RCC 7860 (cell line): ENCODE data around the gene GAB2.
"Not testable (repeated sequence)": the region's sequence is repeated elsewhere in the genome, so short reads cannot be mapped to it uniquely, and the experiment has no call there.

Experiments used
- DNase-seq: peaks from one replicate; pipeline ENCODE4 v3.0.0-alpha.2; 2015; ENCODE audit warnings: low spot score
- FAIRE-seq: peaks from 2 replicates; lab custom pipeline; 2012; peaks lifted over from hg19 to GRCh38; lab: Jason Lieb, UNC

The GAB2 gene

GRCh38 chr11:78417175-78417887 is at the start of gene GAB2:
Gene GAB2 (minus strand): TSS chr11:78417820. CDS start chr11:78417720, 100 bp downstream.
- DNase-seq (no peak), FAIRE-seq (no peak)

- FAIRE-seq (no peak), DNase-seq (no peak)
These were observed 49.8 kb upstream of the GAB2 start for GRCh38 chr11:78467370-78467769.

- no peak for FAIRE-seq
- no peak for DNase-seq
These were observed 47.7 kb upstream of the GAB2 start for GRCh38 chr11:78465169-78465942.

GRCh38 chr11:78464787-78465168 is 47.2 kb upstream of the GAB2 start:
- DNase-seq, FAIRE-seq: not testable (repeated sequence)

- FAIRE-seq (no peak), DNase-seq (no peak)
These were observed 42.9 kb upstream of the GAB2 start for GRCh38 chr11:78460471-78460870.

- FAIRE-seq (no peak), DNase-seq (no peak)
These were observed 42.1 kb upstream of the GAB2 start for GRCh38 chr11:78459738-78460137.

GRCh38 chr11:78457448-78457847 is 39.8 kb upstream of the GAB2 start:
- FAIRE-seq = no peak
- no peak for DNase-seq

- DNase-seq (no peak), FAIRE-seq (no peak)
These were observed 35.7 kb upstream of the GAB2 start for GRCh38 chr11:78453140-78453935.

- no peak for FAIRE-seq
- DNase-seq = no peak
These were observed 33.9 kb upstream of the GAB2 start for GRCh38 chr11:78451371-78452150.

GRCh38 chr11:78450866-78451265 is 33.2 kb upstream of the GAB2 start:
- no peak for DNase-seq
- FAIRE-seq = no peak

GRCh38 chr11:78449866-78450265 is 32.2 kb upstream of the GAB2 start:
- FAIRE-seq (no peak), DNase-seq (no peak)

- FAIRE-seq (no peak), DNase-seq (no peak)
These were observed 28.6 kb upstream of the GAB2 start for GRCh38 chr11:78446210-78446609.

- DNase-seq (no peak), FAIRE-seq (no peak)
These were observed 27.1 kb upstream of the GAB2 start for GRCh38 chr11:78444726-78445125.

GRCh38 chr11:78441956-78442355 is 24.3 kb upstream of the GAB2 start:
- no peak for FAIRE-seq
- DNase-seq = no peak

GRCh38 chr11:78438298-78438975 is 20.8 kb upstream of the GAB2 start:
- FAIRE-seq (no peak), DNase-seq (no peak)

- DNase-seq (no peak), FAIRE-seq (no peak)
These were observed 15.3 kb upstream of the GAB2 start for GRCh38 chr11:78432956-78433355.

GRCh38 chr11:78432058-78432515 is 14.5 kb upstream of the GAB2 start:
- FAIRE-seq (no peak), DNase-seq (no peak)

GRCh38 chr11:78429660-78430059 is 12.0 kb upstream of the GAB2 start:
- DNase-seq (no peak), FAIRE-seq (no peak)

- DNase-seq (no peak), FAIRE-seq (no peak)
These were observed 11.6 kb upstream of the GAB2 start for GRCh38 chr11:78429209-78429608.

GRCh38 chr11:78428773-78429172 is 11.2 kb upstream of the GAB2 start:
- DNase-seq = no peak
- no peak for FAIRE-seq
